GM18951 (cell line): ENCODE data around the gene DCUN1D2.
"Not testable (repeated sequence)": the region's sequence is repeated elsewhere in the genome, so short reads cannot be mapped to it uniquely, and the experiment has no call there.

Experiments
- POLR2A ChIP-seq: IDR thresholded peaks from 4 replicates; pipeline ENCODE4 v1.6.1; 2011; ENCODE audit warnings: mild to moderate bottlenecking; ENCODE audit not compliant: insufficient read length, insufficient read depth; ENCODE audit errors: extremely low read depth
- in situ Hi-C: fragments of 300-500 bp; cut with MboI; formaldehyde crosslinking; loops from one replicate; pipeline ENCODE4 v1.12.0; 2022; ENCODE audit warnings: low sequenced_read_pairs, mixed read lengths, inconsistent platforms; ENCODE audit not compliant: unreplicated experiment

Gene DCUN1D2

DNA sequence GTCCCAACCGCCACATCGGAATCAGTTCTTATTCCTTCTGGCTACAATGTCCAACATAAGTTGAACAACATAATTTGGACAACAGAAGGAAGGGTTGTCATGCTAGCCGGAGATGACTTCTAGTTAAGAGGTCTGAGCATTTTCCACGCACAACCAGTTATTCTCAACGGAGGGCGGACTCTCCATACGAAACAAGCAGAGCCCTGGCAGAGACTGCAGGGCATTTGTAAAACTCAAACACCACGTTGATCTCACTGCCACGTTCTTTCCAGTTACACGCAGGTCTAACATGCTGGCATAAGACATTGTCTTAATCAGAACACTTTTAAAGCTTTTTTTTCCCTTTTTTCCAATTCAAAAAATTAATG, 38.3 kb upstream of the DCUN1D2 start:
- in situ Hi-C loops: no loop called here
- TF ChIP-seq POLR2A: no peak

GRCh38 chr13:113528101-113528812, 37.7 kb upstream of the DCUN1D2 start:
- in situ Hi-C loops: no loop called here
- TF ChIP-seq POLR2A: no peak

- in situ Hi-C loops: no loop called here
- no peak for TF ChIP-seq POLR2A
These were observed 36.9 kb upstream of the DCUN1D2 start for GRCh38 chr13:113527272-113527958.

DNA sequence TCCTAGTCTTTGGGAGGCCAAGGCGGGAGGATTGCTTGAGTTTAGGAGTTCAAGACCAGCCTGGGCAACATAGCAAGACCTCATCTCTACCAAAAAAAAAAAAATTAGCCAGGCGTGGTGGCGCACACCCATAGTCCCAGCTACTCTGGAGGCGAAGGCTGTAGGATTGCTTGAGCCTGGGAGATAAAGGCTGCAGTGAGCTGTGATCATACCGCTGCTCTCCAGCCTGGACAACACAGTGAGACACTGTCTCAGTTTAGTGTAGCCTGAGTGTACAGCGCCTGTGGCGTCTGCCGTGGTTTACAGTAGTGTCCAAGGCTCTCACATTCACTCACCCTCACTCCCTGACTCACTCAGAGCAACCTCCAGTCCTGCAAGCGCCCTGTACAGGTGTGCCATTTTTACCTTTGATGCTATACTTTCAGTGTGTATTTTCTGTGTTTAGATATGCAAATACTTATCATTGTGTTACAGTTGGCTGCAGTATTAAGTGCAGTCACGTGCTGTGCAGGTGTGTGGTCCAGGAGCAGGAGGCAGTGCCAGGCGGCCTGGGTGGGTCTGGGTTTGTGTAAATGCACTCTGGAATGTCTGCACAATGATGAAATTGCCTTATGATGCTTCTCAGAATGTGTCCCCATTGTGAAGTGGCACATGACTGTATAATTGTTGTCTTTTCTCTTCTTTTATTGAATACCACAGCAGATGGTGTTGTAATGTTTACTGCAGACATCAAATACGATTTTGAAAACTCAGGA, 36.1 kb upstream of the DCUN1D2 start:
- TF ChIP-seq POLR2A: no peak
- in situ Hi-C loops: no loop called here

DNA sequence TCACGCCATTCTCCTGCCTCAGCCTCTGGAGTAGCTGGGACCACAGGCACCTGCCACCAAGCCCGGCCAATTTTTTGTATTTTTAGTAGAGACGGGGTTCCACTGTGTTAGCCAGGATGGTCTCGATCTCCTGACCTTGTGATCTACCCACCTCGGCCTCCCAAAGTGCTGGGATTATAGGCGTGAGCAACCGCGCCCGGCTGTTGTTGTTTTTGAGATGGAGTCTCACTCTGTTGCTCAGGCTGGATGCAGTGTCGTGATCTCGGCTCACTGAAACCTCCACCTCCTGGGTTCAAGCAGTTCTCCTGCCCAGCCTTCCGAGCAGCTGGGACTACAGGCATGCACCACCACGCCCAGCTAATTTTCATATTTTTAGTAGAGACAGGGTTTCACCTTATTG, 31.9 kb upstream of the DCUN1D2 start:
- in situ Hi-C loops: not testable (repeated sequence)

GRCh38 chr13:113520571-113520970, 30.1 kb upstream of the DCUN1D2 start:
- no peak for TF ChIP-seq POLR2A
- in situ Hi-C loops: no loop called here

- no peak for TF ChIP-seq POLR2A
- in situ Hi-C loops: no loop called here
These were observed 29.0 kb upstream of the DCUN1D2 start for GRCh38 chr13:113519556-113519955.

- TF ChIP-seq POLR2A: no peak
These were observed 27.7 kb upstream of the DCUN1D2 start for GRCh38 chr13:113518076-113518803.

GRCh38 chr13:113514847-113515246, 24.3 kb upstream of the DCUN1D2 start:
- no peak for TF ChIP-seq POLR2A
- in situ Hi-C loops: no loop called here

More at GRCh38 chr13:113518076-113518803, 27.7 kb upstream of the DCUN1D2 start:
- in situ Hi-C loops: no loop called here

GRCh38 chr13:113513761-113514160, 23.2 kb upstream of the DCUN1D2 start:
- in situ Hi-C loops: no loop called here
- TF ChIP-seq POLR2A: no peak

- in situ Hi-C loops: no loop called here
- no peak for TF ChIP-seq POLR2A
These were observed 20.9 kb upstream of the DCUN1D2 start for GRCh38 chr13:113511361-113511760.

- in situ Hi-C loops: no loop called here
These were observed 20.4 kb upstream of the DCUN1D2 start for GRCh38 chr13:113510871-113511270.

DNA sequence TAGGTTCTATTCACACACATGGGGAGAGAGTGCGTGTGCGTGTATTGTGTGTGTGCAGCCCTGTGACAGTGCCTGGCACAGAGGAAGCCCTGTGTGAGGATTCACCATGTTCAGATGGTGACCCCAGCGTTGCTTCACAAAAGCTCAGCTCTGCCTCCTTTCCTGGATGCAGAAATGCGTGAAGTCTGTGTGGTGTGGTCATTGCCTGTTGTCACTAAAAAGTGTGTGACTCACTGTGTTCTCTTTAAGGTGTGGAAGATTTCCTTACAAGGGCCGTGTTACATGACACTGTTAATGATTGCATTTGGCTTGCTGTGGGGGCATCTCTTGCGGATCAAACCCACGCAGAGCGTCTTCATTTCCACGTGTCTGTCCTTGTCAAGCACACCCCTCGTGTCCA, 19.5 kb upstream of the DCUN1D2 start:
- in situ Hi-C loops: no loop called here
- TF ChIP-seq POLR2A: no peak

More at GRCh38 chr13:113510871-113511270, 20.4 kb upstream of the DCUN1D2 start:
- TF ChIP-seq POLR2A: no peak
